Globus pallidus (tissue), 1 donor: ENCODE results near the gene B4GALT5.

Experiments used
- DNase-seq: peaks from one replicate; pipeline ENCODE4 v3.0.0-alpha.2; 2015; ENCODE audit warnings: low spot score

B4GALT5 gene

GRCh38 chr20:49607568-49607967 is 106.1 kb downstream of the B4GALT5 start:
- no peak for DNase-seq

- no peak for DNase-seq
Observed at GRCh38 chr20:49603209-49603627, 110.5 kb downstream of the B4GALT5 start.

- DNase-seq = no peak
Observed at GRCh38 chr20:49602345-49603208, 111.1 kb downstream of the B4GALT5 start.

GRCh38 chr20:49601153-49601924 is 112.3 kb downstream of the B4GALT5 start:
- no peak for DNase-seq

GRCh38 chr20:49599746-49600113 is 113.9 kb downstream of the B4GALT5 start:
- DNase-seq = no peak

GRCh38 chr20:49597825-49598395 is 115.8 kb downstream of the B4GALT5 start:
- no peak for DNase-seq

- DNase-seq = no peak
Observed at GRCh38 chr20:49595811-49596561, 117.7 kb downstream of the B4GALT5 start.

- no peak for DNase-seq
Observed at GRCh38 chr20:49595346-49595745, 118.3 kb downstream of the B4GALT5 start.

GRCh38 chr20:49594931-49595315 is 118.8 kb downstream of the B4GALT5 start:
- no peak for DNase-seq

GRCh38 chr20:49594143-49594930 is 119.3 kb downstream of the B4GALT5 start:
- no peak for DNase-seq

GRCh38 chr20:49593466-49594142 is 120.1 kb downstream of the B4GALT5 start:
- DNase-seq = no peak

- no peak for DNase-seq
Observed at GRCh38 chr20:49592120-49592519, 121.6 kb downstream of the B4GALT5 start.

GRCh38 chr20:49591217-49591865 is 122.3 kb downstream of the B4GALT5 start:
- no peak for DNase-seq

GRCh38 chr20:49590163-49591017 is 123.3 kb downstream of the B4GALT5 start:
- DNase-seq = no peak

GRCh38 chr20:49589747-49590146 is 123.9 kb downstream of the B4GALT5 start:
- no peak for DNase-seq

GRCh38 chr20:49587111-49587570 is 126.5 kb downstream of the B4GALT5 start:
- no peak for DNase-seq

GRCh38 chr20:49585585-49586245 is 128.0 kb downstream of the B4GALT5 start:
- DNase-seq = no peak
